ENCODE measurements around the gene MYO7B. TPM values are rescaled to one million over a fixed set of nuclear protein-coding genes. Genes with fewer than 3 reads are reported as not detected.

The MYO7B gene
- total and polyA plus RNA-seq, 2 donors (not counting 1 experiment from before 2014, with no cell fraction given), result 5.0 to 68.2 TPM

DNA sequence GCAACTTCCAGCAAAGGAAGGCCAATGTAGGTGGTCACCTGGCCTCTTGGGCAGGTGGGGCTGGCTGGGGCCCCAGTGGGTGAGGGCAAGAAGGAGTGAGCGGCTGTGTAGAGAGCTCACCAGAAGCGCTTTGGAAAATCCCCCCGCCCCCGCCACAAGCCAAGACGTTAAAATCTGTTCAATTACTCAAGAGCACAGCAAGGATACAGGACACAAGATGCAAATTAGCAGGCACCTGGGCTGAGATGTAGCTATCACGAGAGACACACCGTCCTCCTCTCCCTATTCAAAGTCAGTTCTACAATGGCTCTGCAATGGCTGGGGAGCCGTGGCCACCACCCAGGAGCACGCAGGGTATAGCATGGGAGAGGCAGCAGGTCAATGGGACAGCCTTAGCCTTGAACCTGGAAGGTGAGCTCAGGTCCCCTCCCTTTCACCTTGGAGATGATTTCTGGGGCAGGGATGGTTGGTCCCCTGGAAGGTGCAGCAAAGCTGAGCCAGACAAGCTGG, 72.0 kb downstream of the MYO7B start:
- H3K9me3 ChIP-seq (ENCODE audit: control extremely low read depth in 1 of 3, control insufficient read depth in 2 of 3, insufficient read depth in 1 of 3, low read length in 2 of 3), result peaks cover 3 to 23% (median 5%) of the 10 kb centered on the region in 3 donors

More for the DNA sequence above, 72.0 kb downstream of the MYO7B start:
- ChIA-PET CTCF (interaction anchor here (1.4 to 5.8 kb wide), 2 partner anchors 16 to 43 kb away, joined by 9 to 31 read pairs; no protein-coding TSS in a partner anchor), POLR2A (interaction anchor here (1.1 kb wide), 1 partner anchor 11 kb away, joined by 8 read pairs; no protein-coding TSS in a partner anchor)
- Histone ChIP-seq H3K4me2 (replicated peaks; ENCODE audit: low read depth, low read length, poor library complexity, severe bottlenecking) (no peak overlapping the region), H3K27me3 (replicated peaks in 1 of 4; ENCODE audit: control extremely low read depth in 1 of 4, control insufficient read depth in 3 of 4, insufficient read depth in 4 of 4, low read length in 3 of 4) (no peaks in the 10 kb centered on the region), H3K9ac (ENCODE audit: low read length) (no peak overlapping the region), H3K36me3 (replicated peaks in 1 of 2; ENCODE audit: control extremely low read depth in 1 of 2, control insufficient read depth in 1 of 2, extremely low read depth in 1 of 2, insufficient read depth in 2 of 2, low read length in 1 of 2) (no peaks in the 10 kb centered on the region), H2AFZ (ENCODE audit: insufficient read depth, low read depth, low read length, poor library complexity, severe bottlenecking) (no peak overlapping the region), H3K4me1 (ENCODE audit: control insufficient read depth in 2 of 2, insufficient read depth in 2 of 2, low read length in 2 of 2) (peaks cover 5 to 25% of the 10 kb centered on the region in 2 donors), H3K4me3 (ENCODE audit: control extremely low read depth in 1 of 5, extremely low read depth in 1 of 5, insufficient read depth in 1 of 5, low read depth in 2 of 5, low read length in 4 of 5) (no peak overlapping the region), H3K27ac (ENCODE audit: low read length in 2 of 2) (no peak overlapping the region), H3K79me2 (ENCODE audit: control insufficient read depth, insufficient read depth, low read length) (no peaks in the 10 kb centered on the region), H4K20me1 (ENCODE audit: control insufficient read depth, insufficient read depth, low read length, poor library complexity, severe bottlenecking) (no peaks in the 10 kb centered on the region)
- H3K27me3 Mint-ChIP-seq, result no peaks in the 10 kb centered on the region
- ATAC-seq (ENCODE audit: low read depth), result no peak
- 86% methylated on average over 6 of the region's 9 CpGs for WGBS (ENCODE audit: insufficient coverage)
- TF ChIP-seq, protein P1, sequence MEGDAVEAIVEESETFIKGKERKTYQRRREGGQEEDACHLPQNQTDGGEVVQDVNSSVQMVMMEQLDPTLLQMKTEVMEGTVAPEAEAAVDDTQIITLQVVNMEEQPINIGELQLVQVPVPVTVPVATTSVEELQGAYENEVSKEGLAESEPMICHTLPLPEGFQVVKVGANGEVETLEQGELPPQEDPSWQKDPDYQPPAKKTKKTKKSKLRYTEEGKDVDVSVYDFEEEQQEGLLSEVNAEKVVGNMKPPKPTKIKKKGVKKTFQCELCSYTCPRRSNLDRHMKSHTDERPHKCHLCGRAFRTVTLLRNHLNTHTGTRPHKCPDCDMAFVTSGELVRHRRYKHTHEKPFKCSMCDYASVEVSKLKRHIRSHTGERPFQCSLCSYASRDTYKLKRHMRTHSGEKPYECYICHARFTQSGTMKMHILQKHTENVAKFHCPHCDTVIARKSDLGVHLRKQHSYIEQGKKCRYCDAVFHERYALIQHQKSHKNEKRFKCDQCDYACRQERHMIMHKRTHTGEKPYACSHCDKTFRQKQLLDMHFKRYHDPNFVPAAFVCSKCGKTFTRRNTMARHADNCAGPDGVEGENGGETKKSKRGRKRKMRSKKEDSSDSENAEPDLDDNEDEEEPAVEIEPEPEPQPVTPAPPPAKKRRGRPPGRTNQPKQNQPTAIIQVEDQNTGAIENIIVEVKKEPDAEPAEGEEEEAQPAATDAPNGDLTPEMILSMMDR (IDR thresholded peaks at IDR 0.05), result no peak
- no peak for TF ChIP-seq EZH2 (IDR thresholded peaks at IDR 0.05; ENCODE audit: borderline replicate concordance, insufficient read depth, low read depth, low read length, poor library complexity, severe bottlenecking)
- peaks cover 3% of the 10 kb centered on the region for H3K9me3 Mint-ChIP-seq (ENCODE audit: insufficient read depth)
- DNase-seq, result no peak
- no peak overlapping the region for H3K4me3 Mint-ChIP-seq
- intact Hi-C loops (cut with micrococcal nuclease), result no loop called here
- peaks cover 35% of the 10 kb centered on the region for H3K4me1 Mint-ChIP-seq
- no peak overlapping the region for H3K27ac Mint-ChIP-seq

Data from B cell (primary cell).